HEK293 (cell line): Measurements from ENCODE around the gene MATN1.

Experiments used
- CTCF ChIA-PET: fragments of 350-600 bp; formaldehyde crosslinking; extraction: SDS; loops from one replicate; lab custom pipeline; 2021; ENCODE audit warnings: antibody characterized with exemption; lab: Yijun Ruan, JAX
- POLR2A ChIA-PET: fragments of 300-600 bp; formaldehyde crosslinking; extraction: SDS; loops from one replicate; lab custom pipeline; 2020; ENCODE audit warnings: antibody characterized with exemption, inconsistent platforms; lab: Yijun Ruan, JAX
- H3K27ac ChIP-seq: fragments of 200-500 bp; sonication (Bioruptor generic); 2 replicates; pipeline ENCODE4 v1.5.1; 2014; ENCODE audit warnings: low read depth, low read length, control low read depth, inconsistent platforms; ENCODE audit errors: extremely low read depth
- H3K36me3 ChIP-seq, 2 experiments: fragments of 200-500 bp in 1 of 2; sonication (Bioruptor generic) in 1 of 2; 1 replicate in 1 of 2; 2 replicates in 1 of 2; pipeline ENCODE4 v1.5.1; 2014 to 2017; ENCODE audit warnings: inconsistent platforms in 2 of 2, low read length in 2 of 2; ENCODE audit not compliant: control insufficient read depth in 2 of 2, insufficient read depth in 1 of 2
- H3K4me1 ChIP-seq: fragments of 200-500 bp; sonication (Bioruptor generic); 2 replicates; pipeline ENCODE4 v1.5.1; 2014; ENCODE audit warnings: mild to moderate bottlenecking, low read length, inconsistent platforms; ENCODE audit not compliant: control insufficient read depth, insufficient read depth
- H3K4me3 ChIP-seq: 2 replicates; pipeline ENCODE4 v1.5.1; 2011; ENCODE audit warnings: low read depth, mild to moderate bottlenecking, control low read depth, low read length, moderate library complexity
- H3K9me3 ChIP-seq: fragments of 200-500 bp; sonication (Bioruptor generic); 2 replicates; pipeline ENCODE4 v1.5.1; 2014; ENCODE audit warnings: low read depth, low read length, inconsistent platforms; ENCODE audit not compliant: control insufficient read depth, insufficient read depth
- EGR2 ChIP-seq: fragments of 450-650 bp; formaldehyde crosslinking; IDR thresholded peaks from 2 replicates; pipeline ENCODE4 v1.5.1; 2016; ENCODE audit warnings: low read depth, missing biosample characterization, missing genetic modification characterization
- IKZF3 ChIP-seq: fragments of 450-650 bp; IDR thresholded peaks from 2 replicates; pipeline ENCODE4 v1.5.0; 2018; ENCODE audit warnings: missing biosample characterization, mild to moderate bottlenecking, missing genetic modification characterization, moderate library complexity
- KLF1 ChIP-seq: fragments of 450-650 bp; formaldehyde crosslinking; IDR thresholded peaks from 2 replicates; pipeline ENCODE4 v1.5.1; 2016; ENCODE audit warnings: missing biosample characterization, missing genetic modification characterization
- ZEB2 ChIP-seq: fragments of 450-650 bp; formaldehyde crosslinking; IDR thresholded peaks from 2 replicates; pipeline ENCODE4 v1.5.1; 2016; ENCODE audit warnings: missing biosample characterization, missing genetic modification characterization
- ZFP41 ChIP-seq: fragments of 450-650 bp; formaldehyde crosslinking; IDR thresholded peaks from 2 replicates; pipeline ENCODE4 v1.5.1; 2016; ENCODE audit warnings: missing biosample characterization, missing genetic modification characterization, borderline replicate concordance
- ZNF138 ChIP-seq: fragments of 450-650 bp; formaldehyde crosslinking; IDR thresholded peaks from 2 replicates; pipeline ENCODE4 v1.5.1; 2016; ENCODE audit warnings: missing biosample characterization, missing genetic modification characterization, borderline replicate concordance
- ZNF155 ChIP-seq: fragments of 450-650 bp; formaldehyde crosslinking; IDR thresholded peaks from 2 replicates; pipeline ENCODE4 v1.5.1; 2016; ENCODE audit warnings: missing biosample characterization, missing genetic modification characterization
- ZNF184 ChIP-seq: fragments of 450-650 bp; IDR thresholded peaks from 2 replicates; pipeline ENCODE4 v1.5.1; 2018; ENCODE audit warnings: missing biosample characterization, mild to moderate bottlenecking, missing genetic modification characterization
- ZNF366 ChIP-seq: fragments of 450-650 bp; formaldehyde crosslinking; conservative IDR thresholded peaks from 2 replicates; pipeline ENCODE4 v1.5.1; 2016; ENCODE audit warnings: missing biosample characterization, missing genetic modification characterization
- ZNF391 ChIP-seq: fragments of 450-650 bp; formaldehyde crosslinking; IDR thresholded peaks from 2 replicates; pipeline ENCODE4 v1.5.1; 2016; ENCODE audit warnings: low read depth, missing biosample characterization, missing genetic modification characterization, borderline replicate concordance
- ZNF416 ChIP-seq: fragments of 450-650 bp; formaldehyde crosslinking; IDR thresholded peaks from 2 replicates; pipeline ENCODE4 v1.5.1; 2016; ENCODE audit warnings: missing biosample characterization, missing genetic modification characterization
- ZNF629 ChIP-seq: fragments of 450-650 bp; formaldehyde crosslinking; IDR thresholded peaks from 2 replicates; pipeline ENCODE4 v1.5.1; 2017; ENCODE audit warnings: missing biosample characterization, missing genetic modification characterization
- ZNF654 ChIP-seq: fragments of 450-650 bp; formaldehyde crosslinking; IDR thresholded peaks from 2 replicates; pipeline ENCODE4 v1.5.1; 2016; ENCODE audit warnings: low read depth, missing biosample characterization, missing genetic modification characterization
- ZNF791 ChIP-seq: fragments of 450-650 bp; formaldehyde crosslinking; IDR thresholded peaks from 2 replicates; pipeline ENCODE4 v1.5.1; 2016; ENCODE audit warnings: missing biosample characterization, missing genetic modification characterization
- ZSCAN16 ChIP-seq: fragments of 450-650 bp; formaldehyde crosslinking; IDR thresholded peaks from 2 replicates; pipeline ENCODE4 v1.5.1; 2016; ENCODE audit warnings: missing biosample characterization, missing genetic modification characterization
- TF ChIP-seq, protein P1 (sequence below): fragments of 450-650 bp; formaldehyde crosslinking; IDR thresholded peaks from 2 replicates; pipeline ENCODE4 v1.5.1; 2016; ENCODE audit warnings: missing biosample characterization, missing genetic modification characterization
- TF ChIP-seq, protein P2 (sequence below): fragments of 450-650 bp; formaldehyde crosslinking; IDR thresholded peaks from 2 replicates; pipeline ENCODE4 v1.5.1; 2016; ENCODE audit warnings: missing biosample characterization, missing genetic modification characterization, borderline replicate concordance
- TF ChIP-seq, protein P3 (sequence below): fragments of 450-650 bp; formaldehyde crosslinking; IDR thresholded peaks from 2 replicates; pipeline ENCODE4 v1.5.1; 2016; ENCODE audit warnings: missing biosample characterization, missing genetic modification characterization
- TF ChIP-seq, protein P4 (sequence below): fragments of 450-650 bp; formaldehyde crosslinking; IDR thresholded peaks from 2 replicates; pipeline ENCODE4 v1.5.1; 2017; ENCODE audit warnings: missing biosample characterization, mild to moderate bottlenecking, missing genetic modification characterization, moderate library complexity

Gene MATN1

DNA sequence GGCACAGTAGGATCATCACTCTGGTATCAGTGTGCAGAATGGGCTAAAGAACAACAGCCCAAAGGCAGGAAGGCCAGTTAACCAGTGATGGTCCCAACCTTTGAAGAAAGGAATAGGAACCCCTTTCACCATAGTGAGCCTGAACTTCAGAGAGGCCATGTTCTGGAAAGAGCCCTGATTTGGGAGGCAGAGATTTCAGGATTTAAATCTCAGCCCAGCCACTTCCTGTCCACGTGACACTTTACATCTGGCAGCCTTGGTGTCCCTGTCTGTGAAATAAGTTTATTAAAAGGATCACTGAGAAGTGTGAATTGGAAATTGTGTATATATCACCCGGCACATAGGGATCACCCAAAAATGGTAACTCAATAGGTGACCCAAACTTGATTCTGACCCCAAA lies 13.0 kb downstream of the MATN1 start:
- ChIA-PET POLR2A (no interaction called here), CTCF (no interaction called here)
- H3K4me3 ChIP-seq, result no peak overlapping the region
- H3K36me3 ChIP-seq, result no peaks in the 10 kb centered on the region
- no peak overlapping the region for H3K27ac ChIP-seq
- TF ChIP-seq ZNF184 (tag by site-specific recombination), result no peak
- TF ChIP-seq ZNF791 (tag by site-specific recombination), result no peak
- TF ChIP-seq ZEB2 (tag by site-specific recombination), result no peak
- no peaks in the 10 kb centered on the region for H3K9me3 ChIP-seq
- no peaks in the 10 kb centered on the region for H3K4me1 ChIP-seq

DNA sequence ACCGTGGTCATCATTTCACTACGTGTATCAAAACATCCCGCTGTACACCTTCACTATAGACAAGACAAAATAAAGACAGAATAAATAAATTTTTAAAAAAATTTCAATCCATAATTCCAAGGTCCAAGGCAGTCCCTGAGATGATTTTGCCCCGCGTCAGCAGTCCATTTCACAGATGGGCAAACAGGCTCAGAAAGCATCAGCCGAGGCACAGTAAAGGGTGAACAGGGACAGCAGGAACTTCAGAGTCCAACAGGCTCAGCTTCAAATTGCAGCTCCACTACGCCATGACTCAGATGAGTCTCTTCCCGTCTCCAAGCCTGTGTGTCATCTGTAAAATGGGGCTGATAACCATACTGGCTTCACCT lies 15.0 kb downstream of the MATN1 start:
- H3K9me3 ChIP-seq, result no peaks in the 10 kb centered on the region
- CTCF ChIA-PET, result interaction anchor here (0.7 to 3.1 kb wide), 23 partner anchors 8 to 1831 kb away, joined by 3 to 17 read pairs (median 4); no protein-coding TSS in a partner anchor
- H3K4me1 ChIP-seq, result no peaks in the 10 kb centered on the region
- POLR2A ChIA-PET, result interaction anchor here (0.7 kb wide), 1 partner anchor 27 kb away, joined by 8 read pairs; no protein-coding TSS in a partner anchor
- H3K36me3 ChIP-seq, result no peaks in the 10 kb centered on the region
- no peak overlapping the region for H3K4me3 ChIP-seq
- no peak overlapping the region for H3K27ac ChIP-seq
- 0 out of 2 replicates have a peak, but pooled peaks have one; percentile 0 for TF ChIP-seq KLF1
- TF ChIP-seq, protein P1, sequence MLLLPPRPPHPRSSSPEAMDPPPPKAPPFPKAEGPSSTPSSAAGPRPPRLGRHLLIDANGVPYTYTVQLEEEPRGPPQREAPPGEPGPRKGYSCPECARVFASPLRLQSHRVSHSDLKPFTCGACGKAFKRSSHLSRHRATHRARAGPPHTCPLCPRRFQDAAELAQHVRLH (tag by site-specific recombination), result no peak
- TF ChIP-seq ZNF155 (tag by site-specific recombination), result no peak

GRCh38 chr1:30707412-30708360 lies 15.7 kb downstream of the MATN1 start:
- no peak overlapping the region for H3K4me3 ChIP-seq
- no peaks in the 10 kb centered on the region for H3K36me3 ChIP-seq
- CTCF ChIA-PET, result interaction anchor here (0.7 to 3.1 kb wide), 29 partner anchors 9 to 1831 kb away, joined by 3 to 17 read pairs (median 3); no protein-coding TSS in a partner anchor
- H3K4me1 ChIP-seq, result no peaks in the 10 kb centered on the region
- no peaks in the 10 kb centered on the region for H3K9me3 ChIP-seq
- H3K27ac ChIP-seq, result no peak overlapping the region
- POLR2A ChIA-PET, result interaction anchor here (0.5 to 0.7 kb wide), 2 partner anchors 27 to 237 kb away, joined by 4 to 8 read pairs; no protein-coding TSS in a partner anchor
- TF ChIP-seq, protein P2, sequence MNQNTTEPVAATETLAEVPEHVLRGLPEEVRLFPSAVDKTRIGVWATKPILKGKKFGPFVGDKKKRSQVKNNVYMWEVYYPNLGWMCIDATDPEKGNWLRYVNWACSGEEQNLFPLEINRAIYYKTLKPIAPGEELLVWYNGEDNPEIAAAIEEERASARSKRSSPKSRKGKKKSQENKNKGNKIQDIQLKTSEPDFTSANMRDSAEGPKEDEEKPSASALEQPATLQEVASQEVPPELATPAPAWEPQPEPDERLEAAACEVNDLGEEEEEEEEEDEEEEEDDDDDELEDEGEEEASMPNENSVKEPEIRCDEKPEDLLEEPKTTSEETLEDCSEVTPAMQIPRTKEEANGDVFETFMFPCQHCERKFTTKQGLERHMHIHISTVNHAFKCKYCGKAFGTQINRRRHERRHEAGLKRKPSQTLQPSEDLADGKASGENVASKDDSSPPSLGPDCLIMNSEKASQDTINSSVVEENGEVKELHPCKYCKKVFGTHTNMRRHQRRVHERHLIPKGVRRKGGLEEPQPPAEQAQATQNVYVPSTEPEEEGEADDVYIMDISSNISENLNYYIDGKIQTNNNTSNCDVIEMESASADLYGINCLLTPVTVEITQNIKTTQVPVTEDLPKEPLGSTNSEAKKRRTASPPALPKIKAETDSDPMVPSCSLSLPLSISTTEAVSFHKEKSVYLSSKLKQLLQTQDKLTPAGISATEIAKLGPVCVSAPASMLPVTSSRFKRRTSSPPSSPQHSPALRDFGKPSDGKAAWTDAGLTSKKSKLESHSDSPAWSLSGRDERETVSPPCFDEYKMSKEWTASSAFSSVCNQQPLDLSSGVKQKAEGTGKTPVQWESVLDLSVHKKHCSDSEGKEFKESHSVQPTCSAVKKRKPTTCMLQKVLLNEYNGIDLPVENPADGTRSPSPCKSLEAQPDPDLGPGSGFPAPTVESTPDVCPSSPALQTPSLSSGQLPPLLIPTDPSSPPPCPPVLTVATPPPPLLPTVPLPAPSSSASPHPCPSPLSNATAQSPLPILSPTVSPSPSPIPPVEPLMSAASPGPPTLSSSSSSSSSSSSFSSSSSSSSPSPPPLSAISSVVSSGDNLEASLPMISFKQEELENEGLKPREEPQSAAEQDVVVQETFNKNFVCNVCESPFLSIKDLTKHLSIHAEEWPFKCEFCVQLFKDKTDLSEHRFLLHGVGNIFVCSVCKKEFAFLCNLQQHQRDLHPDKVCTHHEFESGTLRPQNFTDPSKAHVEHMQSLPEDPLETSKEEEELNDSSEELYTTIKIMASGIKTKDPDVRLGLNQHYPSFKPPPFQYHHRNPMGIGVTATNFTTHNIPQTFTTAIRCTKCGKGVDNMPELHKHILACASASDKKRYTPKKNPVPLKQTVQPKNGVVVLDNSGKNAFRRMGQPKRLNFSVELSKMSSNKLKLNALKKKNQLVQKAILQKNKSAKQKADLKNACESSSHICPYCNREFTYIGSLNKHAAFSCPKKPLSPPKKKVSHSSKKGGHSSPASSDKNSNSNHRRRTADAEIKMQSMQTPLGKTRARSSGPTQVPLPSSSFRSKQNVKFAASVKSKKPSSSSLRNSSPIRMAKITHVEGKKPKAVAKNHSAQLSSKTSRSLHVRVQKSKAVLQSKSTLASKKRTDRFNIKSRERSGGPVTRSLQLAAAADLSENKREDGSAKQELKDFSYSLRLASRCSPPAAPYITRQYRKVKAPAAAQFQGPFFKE, result no peak
- TF ChIP-seq ZNF654 (tag by site-specific recombination), result peak; percentile 98
- peak; percentile 62; the same call in 1 of the 2 replicates for TF ChIP-seq EGR2 (tag by site-specific recombination)
- TF ChIP-seq ZSCAN16, result peak; percentile 86; the same call in 1 of the 2 replicates
- no peak for TF ChIP-seq ZNF155 (tag by site-specific recombination)
- TF ChIP-seq, protein P3, sequence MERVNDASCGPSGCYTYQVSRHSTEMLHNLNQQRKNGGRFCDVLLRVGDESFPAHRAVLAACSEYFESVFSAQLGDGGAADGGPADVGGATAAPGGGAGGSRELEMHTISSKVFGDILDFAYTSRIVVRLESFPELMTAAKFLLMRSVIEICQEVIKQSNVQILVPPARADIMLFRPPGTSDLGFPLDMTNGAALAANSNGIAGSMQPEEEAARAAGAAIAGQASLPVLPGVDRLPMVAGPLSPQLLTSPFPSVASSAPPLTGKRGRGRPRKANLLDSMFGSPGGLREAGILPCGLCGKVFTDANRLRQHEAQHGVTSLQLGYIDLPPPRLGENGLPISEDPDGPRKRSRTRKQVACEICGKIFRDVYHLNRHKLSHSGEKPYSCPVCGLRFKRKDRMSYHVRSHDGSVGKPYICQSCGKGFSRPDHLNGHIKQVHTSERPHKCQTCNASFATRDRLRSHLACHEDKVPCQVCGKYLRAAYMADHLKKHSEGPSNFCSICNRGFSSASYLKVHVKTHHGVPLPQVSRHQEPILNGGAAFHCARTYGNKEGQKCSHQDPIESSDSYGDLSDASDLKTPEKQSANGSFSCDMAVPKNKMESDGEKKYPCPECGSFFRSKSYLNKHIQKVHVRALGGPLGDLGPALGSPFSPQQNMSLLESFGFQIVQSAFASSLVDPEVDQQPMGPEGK (tag by site-specific recombination), result peak; percentile 27; the same call in 1 of the 2 replicates
- TF ChIP-seq ZNF629 (tag by site-specific recombination), result peak; percentile 13; the same call in 1 of the 2 replicates
- TF ChIP-seq, protein P4, sequence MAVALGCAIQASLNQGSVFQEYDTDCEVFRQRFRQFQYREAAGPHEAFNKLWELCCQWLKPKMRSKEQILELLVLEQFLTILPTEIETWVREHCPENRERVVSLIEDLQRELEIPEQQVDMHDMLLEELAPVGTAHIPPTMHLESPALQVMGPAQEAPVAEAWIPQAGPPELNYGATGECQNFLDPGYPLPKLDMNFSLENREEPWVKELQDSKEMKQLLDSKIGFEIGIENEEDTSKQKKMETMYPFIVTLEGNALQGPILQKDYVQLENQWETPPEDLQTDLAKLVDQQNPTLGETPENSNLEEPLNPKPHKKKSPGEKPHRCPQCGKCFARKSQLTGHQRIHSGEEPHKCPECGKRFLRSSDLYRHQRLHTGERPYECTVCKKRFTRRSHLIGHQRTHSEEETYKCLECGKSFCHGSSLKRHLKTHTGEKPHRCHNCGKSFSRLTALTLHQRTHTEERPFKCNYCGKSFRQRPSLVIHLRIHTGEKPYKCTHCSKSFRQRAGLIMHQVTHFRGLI (tag by site-specific recombination), result peak; percentile 75
- TF ChIP-seq IKZF3 (tag by site-specific recombination), result peak; percentile 31; the same call in 1 of the 2 replicates
- no peak for TF ChIP-seq ZFP41 (tag by site-specific recombination)
- no peak for TF ChIP-seq ZNF366 (tag by site-specific recombination)
- TF ChIP-seq ZNF138 (tag by site-specific recombination), result no peak
- no peak for TF ChIP-seq ZNF416
- peak; percentile 46; the same call in 1 of the 2 replicates for TF ChIP-seq ZNF391
